GM18505 (cell line): Measurements from ENCODE around the gene GNB5.

Source experiments
- ATAC-seq: cut with Tn5 transposase; IDR thresholded peaks from one replicate; pipeline ENCODE4 v1.9.1; 2021; ENCODE audit not compliant: unreplicated experiment
- POLR2A ChIP-seq: IDR thresholded peaks from 4 replicates; pipeline ENCODE4 v1.6.1; 2011; ENCODE audit warnings: borderline replicate concordance; ENCODE audit not compliant: insufficient read depth, insufficient read length; ENCODE audit errors: extremely low read depth

GNB5 gene

DNA sequence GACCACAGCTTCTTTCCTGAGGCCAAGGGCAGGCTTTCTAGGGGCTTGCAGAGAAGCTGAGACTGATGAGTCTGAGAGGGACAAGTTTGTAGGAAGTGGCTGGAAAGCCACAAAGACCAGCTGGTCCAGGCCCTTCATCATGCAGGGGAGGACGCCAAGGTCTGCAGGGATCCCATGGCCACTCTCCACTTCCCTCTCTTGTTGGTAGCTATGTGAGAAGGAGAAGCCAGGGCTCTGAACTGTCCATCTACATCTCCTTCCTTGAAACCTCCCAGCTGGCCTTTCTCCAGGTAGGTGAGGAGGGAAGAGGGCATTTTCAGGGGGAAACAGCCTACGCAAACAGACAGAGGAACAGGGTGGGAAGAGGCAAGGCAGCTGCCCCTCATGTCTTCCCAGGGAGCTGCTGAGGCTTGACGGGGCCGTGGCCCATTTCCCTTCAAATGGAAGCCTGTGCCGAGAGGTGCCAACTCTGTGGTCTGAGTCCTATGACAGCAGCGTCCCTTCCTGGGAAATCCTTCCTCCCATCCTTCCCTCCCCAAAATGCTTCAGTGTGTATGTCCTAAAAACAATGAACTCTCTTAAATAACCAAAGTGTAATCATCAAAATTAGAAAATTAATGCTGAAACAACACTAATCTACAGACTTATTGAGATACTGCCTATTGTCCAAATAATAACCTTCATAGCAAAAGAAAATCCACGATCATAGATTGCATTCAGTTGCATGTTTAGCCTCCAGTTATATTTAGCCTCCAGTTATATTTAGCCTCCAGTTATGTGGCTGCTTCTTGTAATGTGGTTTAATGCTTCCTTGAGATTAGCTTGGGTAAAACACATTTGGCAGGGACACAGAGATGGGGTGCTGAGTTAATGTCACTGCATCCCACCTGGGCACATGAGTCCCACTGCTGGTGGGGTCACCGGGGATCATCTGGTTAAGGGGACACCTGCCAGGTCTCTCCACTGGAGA lies 36.0 kb downstream of the GNB5 start:
- no peak for ATAC-seq

DNA sequence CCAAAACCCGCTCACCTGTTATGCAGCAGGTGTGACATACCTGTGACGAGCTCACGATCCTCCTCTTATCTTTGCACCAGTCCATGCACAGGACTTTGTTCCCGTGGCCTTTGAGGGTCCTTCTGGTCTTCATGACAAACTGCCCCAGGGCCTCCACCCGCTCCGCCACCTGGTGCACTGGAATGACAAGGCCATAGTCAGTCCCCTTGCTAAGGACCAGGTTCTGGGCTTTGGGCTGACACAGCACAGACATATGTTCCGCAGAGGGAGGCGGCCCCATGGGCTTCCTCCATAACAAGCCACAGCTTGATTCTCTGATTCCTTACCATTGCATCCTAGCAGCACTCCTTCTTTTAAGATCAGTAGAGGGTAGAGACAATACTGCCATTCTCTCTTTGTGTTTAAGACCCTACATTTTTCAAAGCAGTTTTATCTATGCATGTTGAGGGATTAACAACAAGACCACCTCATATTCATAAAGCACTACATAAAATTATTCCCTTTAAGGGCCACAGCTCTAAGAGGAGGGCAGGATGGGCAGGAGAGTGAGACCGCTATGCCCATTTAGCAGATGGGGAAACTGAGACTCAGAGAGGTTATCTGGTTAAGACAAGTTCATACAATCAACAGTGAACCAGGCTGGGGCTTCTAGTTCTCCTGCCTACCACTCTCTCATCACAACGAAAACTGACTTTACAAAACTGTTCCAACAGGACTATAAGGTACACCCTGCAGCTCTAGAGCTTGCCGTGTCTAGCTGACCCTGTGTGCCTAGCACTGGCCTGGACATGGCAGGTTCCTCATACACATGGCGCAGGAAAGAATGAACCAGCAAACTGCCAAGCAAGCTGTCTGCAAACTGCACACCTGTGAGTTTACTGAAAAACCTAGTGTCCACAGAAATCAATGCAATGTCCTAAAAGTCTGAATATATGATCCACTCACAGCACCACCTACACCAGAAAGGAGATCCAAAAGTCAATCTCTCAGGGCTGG lies 37.0 kb downstream of the GNB5 start:
- no peak for ATAC-seq
- TF ChIP-seq POLR2A, result no peak

More for the DNA sequence above, 36.0 kb downstream of the GNB5 start:
- TF ChIP-seq POLR2A, result no peak

GRCh38 chr15:52151353-52151752 lies 39.8 kb downstream of the GNB5 start:
- no peak for ATAC-seq
- TF ChIP-seq POLR2A, result no peak

GRCh38 chr15:52150871-52151270 lies 40.3 kb downstream of the GNB5 start:
- TF ChIP-seq POLR2A, result no peak
- ATAC-seq, result no peak

DNA sequence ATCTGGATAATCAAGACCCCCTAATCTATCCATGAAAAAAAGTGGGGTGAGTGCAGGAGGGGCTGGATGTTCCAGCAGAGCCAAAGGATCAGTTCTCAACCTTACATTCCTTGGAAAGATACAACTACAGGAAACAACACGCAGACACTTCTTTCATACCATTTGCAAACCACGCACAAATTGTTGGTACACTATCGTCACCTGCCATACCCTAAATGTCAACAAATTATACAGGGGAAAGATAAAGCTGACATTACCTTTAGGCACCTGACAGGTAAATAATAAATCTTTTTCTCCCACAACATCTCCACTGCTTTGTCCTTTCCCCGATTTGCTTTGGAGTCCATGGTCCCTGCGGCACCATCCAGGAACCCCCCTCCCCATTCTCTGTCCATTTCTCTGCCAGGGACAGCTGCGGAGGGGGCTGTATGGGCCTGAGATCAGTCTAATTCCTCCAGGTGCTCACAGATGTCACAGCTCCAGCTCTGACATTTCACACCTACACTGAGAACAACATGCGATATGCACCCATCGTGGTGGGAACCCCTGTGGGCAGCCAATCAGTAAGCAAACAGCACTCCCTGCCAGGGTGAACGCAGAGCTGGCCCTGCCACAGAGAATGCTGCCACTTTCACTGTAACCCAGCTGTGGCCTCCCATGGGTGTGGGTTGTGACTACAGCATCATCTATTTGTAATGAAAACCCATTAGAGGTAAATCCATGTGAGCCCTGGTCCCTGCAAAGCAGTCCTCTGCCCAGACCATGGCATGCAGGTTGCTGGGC lies 41.0 kb downstream of the GNB5 start:
- TF ChIP-seq POLR2A, result no peak
- no peak for ATAC-seq

GRCh38 chr15:52148403-52148802 lies 42.8 kb downstream of the GNB5 start:
- no peak for ATAC-seq
- TF ChIP-seq POLR2A, result no peak

DNA sequence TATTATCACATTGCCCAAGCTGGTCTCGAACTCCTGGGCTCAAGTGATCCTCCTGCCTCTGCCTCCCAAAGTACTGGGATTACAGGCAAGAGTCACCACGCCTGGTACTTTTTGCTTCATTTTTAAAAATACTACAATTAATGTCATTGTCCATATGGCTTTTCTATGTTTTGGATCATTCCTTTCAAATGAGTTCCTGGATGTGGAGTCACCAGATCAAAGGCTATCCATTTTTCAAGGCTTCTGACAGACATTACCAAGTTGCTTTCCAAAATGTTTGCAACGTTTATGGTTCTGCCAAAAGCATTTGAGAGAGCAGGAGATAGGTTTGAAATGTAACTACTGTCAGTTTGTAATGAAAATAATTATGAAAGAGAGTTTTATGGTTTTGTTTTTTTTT lies 44.4 kb downstream of the GNB5 start:
- ATAC-seq, result no peak

GRCh38 chr15:52146261-52146660 lies 44.9 kb downstream of the GNB5 start:
- no peak for TF ChIP-seq POLR2A
- ATAC-seq, result no peak

More for the DNA sequence above, 44.4 kb downstream of the GNB5 start:
- no peak for TF ChIP-seq POLR2A

DNA sequence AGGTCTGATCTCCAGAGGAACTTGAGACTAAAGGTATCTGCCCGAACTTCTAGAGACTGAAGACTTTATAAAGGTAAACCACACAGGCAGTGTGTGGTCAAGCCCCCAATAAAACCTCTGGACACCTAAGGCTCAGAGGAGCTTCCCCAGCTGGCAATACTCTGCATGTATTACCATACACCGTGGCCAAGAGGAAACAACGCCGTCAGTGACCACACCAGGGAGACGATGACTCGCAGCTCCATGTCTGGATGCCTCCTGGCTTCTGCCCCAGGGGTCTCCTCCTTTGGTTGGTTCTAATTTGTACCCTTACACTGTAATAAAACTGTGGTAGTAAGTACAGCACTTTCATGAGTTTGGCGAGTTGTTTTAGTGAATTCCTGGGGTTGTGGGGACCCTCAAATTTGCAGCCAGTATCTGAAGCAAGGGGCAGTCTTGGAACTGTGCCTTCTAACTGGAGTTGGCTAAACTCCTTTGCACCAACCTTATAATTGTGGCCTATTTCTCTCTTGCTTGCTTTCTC lies 46.5 kb downstream of the GNB5 start:
- no peak for TF ChIP-seq POLR2A

DNA sequence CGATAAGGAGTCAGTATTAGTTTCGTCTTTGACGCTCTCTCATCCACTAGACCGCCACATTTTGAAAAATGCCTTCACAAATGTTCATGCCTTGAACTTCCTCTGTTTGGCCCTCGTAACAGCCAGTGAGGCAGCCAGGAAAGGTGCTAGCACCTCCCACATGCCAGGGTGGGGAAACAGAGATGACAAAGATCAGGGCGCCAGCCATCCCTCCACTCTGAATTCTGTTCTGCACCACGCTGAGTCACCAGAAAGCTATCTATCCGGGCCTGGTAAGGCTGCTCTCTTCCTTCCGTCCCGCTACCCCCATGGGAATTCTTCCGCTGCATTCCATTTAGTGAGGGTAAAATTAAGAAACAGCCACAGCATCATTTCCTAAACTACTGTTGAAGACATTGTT lies 47.3 kb downstream of the GNB5 start:
- no peak for ATAC-seq
- no peak for TF ChIP-seq POLR2A

More for the DNA sequence above, 46.5 kb downstream of the GNB5 start:
- no peak for ATAC-seq

DNA sequence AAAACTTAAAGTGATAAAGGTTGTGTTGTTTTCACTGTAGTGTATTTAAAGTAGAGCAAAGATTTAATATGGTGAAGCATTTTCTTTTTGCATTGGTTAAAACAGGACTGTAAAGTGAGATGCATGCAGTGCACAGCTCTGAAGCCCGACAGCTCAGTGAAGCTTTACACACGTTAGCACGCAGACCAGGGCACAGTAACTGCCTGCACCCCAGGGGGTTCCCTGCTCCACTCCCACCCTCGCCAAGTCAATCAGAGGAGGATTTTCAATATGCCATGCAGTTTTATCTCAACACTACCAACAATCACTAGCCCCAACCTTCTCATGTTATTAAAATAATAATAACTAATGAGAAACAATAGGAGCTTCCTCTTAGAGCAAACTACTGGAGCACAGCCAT lies 50.5 kb downstream of the GNB5 start:
- ATAC-seq, result no peak
- no peak for TF ChIP-seq POLR2A
